Muscle of leg (tissue), 11 donors: ENCODE measurements around the gene TECTA. TPM values are rescaled to one million over a fixed set of nuclear protein-coding genes. Genes with fewer than 3 reads are reported as not detected.
A peak's percentile ranks its signal among the peaks of the same experiment; 100 is the strongest.
"Not testable (repeated sequence)": the region's sequence is repeated elsewhere in the genome, so short reads cannot be mapped to it uniquely, and the experiment has no call there.

Experiments used
- DNase-seq: peaks from one replicate; pipeline ENCODE4 v3.0.0; 2013
- H3K27ac ChIP-seq: one replicate; pipeline ENCODE4 v1.5.1; 2013; ENCODE audit warnings: mild to moderate bottlenecking, low read length, control low read depth
- H3K27me3 ChIP-seq: one replicate; pipeline ENCODE4 v1.6.1; 2013; ENCODE audit warnings: low read length; ENCODE audit not compliant: control insufficient read depth, insufficient read depth
- H3K36me3 ChIP-seq: one replicate; pipeline ENCODE4 v1.6.1; 2013; ENCODE audit warnings: low read length; ENCODE audit not compliant: control insufficient read depth, insufficient read depth
- H3K4me1 ChIP-seq: one replicate; pipeline ENCODE4 v1.6.1; 2013; ENCODE audit warnings: low read length; ENCODE audit not compliant: control insufficient read depth, insufficient read depth
- H3K4me3 ChIP-seq: one replicate; pipeline ENCODE4 v1.5.1; 2013; ENCODE audit warnings: low read length, control low read depth
- H3K9me3 ChIP-seq: replicated peaks from 2 replicates; pipeline ENCODE4 v1.6.1; 2013; ENCODE audit warnings: low read depth, low read length; ENCODE audit not compliant: control insufficient read depth
- WGBS: methylation state at CpG from one replicate; pipeline ENCODE4 v1.1.5; 2013; ENCODE audit warnings: missing lambda C conversion rate; ENCODE audit not compliant: insufficient coverage; 5-methylcytosine and 5-hydroxymethylcytosine counted together
- polyA plus RNA-seq, 8 donors: library from polyadenylated mRNA; unstranded; fragments of 120-200 nt; gene quantifications; one replicate each; pipeline versions ENCODE4 v1.2.1 to v1.2.3, GENCODE V29; 2013; ENCODE audit warnings: inconsistent platforms in 1 of 8, low replicate concordance in 1 of 8; ENCODE audit not compliant: insufficient read length in 8 of 8, insufficient read depth in 1 of 8
- total RNA-seq: library from RNA; stranded (reverse); fragments of 120-200 nt; gene quantifications from one replicate; pipeline ENCODE4 v1.2.4, GENCODE V29; 2013

The TECTA gene
- total and polyA plus RNA-seq, 9 donors = 0.89 to 1.7 (median 1.4) TPM

GRCh38 chr11:121238956-121239355 lies 137.9 kb downstream of the TECTA start:
- H3K36me3 ChIP-seq = no peaks in the 10 kb centered on the region
- no peaks in the 10 kb centered on the region for H3K27me3 ChIP-seq
- H3K27ac ChIP-seq = no peak overlapping the region
- DNase-seq = no peak
- H3K4me1 ChIP-seq = peaks cover 37% of the 10 kb centered on the region
- no peaks in the 10 kb centered on the region for H3K9me3 ChIP-seq
- H3K4me3 ChIP-seq = no peak overlapping the region

- DNase-seq, H3K27me3 ChIP-seq, H3K27ac ChIP-seq, H3K4me3 ChIP-seq, H3K36me3 ChIP-seq, H3K9me3 ChIP-seq: not testable (repeated sequence)
- WGBS = no CpG with 5 or more reads among the region's 5 CpGs
- peaks cover 37% of the 10 kb centered on the region for H3K4me1 ChIP-seq
Measured at GRCh38 chr11:121240001-121240400, 139.0 kb downstream of the TECTA start.

GRCh38 chr11:121240650-121241303 lies 139.7 kb downstream of the TECTA start:
- no peaks in the 10 kb centered on the region for H3K36me3 ChIP-seq
- H3K4me1 ChIP-seq = peaks cover 37% of the 10 kb centered on the region
- H3K9me3 ChIP-seq = no peaks in the 10 kb centered on the region
- no peak overlapping the region for H3K4me3 ChIP-seq
- DNase-seq = peak; percentile 39
- WGBS = 56% methylated on average over 8 of the region's 9 CpGs
- H3K27me3 ChIP-seq = no peaks in the 10 kb centered on the region
- peak overlapping the region; percentile 81 for H3K27ac ChIP-seq

Other genes with a start within 250 kb of the TECTA start
- gene TBCEL, start 77.1 kb upstream of the TECTA start, total RNA-seq = 31.6 TPM
- gene TBCEL, start 77.1 kb upstream of the TECTA start, polyA plus RNA-seq = 10 to 100 TPM in 7 of 8 donors, 1 to 10 TPM in 1; 9.1 to 14.3 (median 12.9) TPM
- gene SC5D, start 191.5 kb downstream of the TECTA start, total RNA-seq = 15.6 TPM
- 10 to 100 TPM; 21.5 to 38.0 (median 30.4) TPM for gene SC5D, start 191.5 kb downstream of the TECTA start, polyA plus RNA-seq